Fibroblast of villous mesenchyme (primary cell): Measurements from ENCODE around the gene SIDT1. TPM values are rescaled to one million over a fixed set of nuclear protein-coding genes. Genes with fewer than 3 reads are reported as not detected.

Experiments used
- DNase-seq: peaks from one replicate; pipeline ENCODE4 v3.0.0-alpha.2; 2010; ENCODE audit warnings: low read depth
- H3K4me3 ChIP-seq: 2 replicates; pipeline ENCODE4 v1.5.1; 2011; ENCODE audit warnings: low read depth, mild to moderate bottlenecking, low read length
- CTCF ChIP-seq: IDR thresholded peaks from 2 replicates; pipeline ENCODE4 v1.5.1; 2012; ENCODE audit warnings: low read depth, mild to moderate bottlenecking, low read length; ENCODE audit not compliant: insufficient read depth
- total RNA-seq: library from RNA; depleted of rRNA; stranded (reverse); fragments of >200 nt; gene quantifications from 2 replicates; pipeline ENCODE4 v1.2.3, GENCODE V29; 2012

SIDT1 gene
- total RNA-seq, 1 donor, result not detected

GRCh38 chr3:113537155-113537554 lies 4.8 kb downstream of the SIDT1 start:
- H3K4me3 ChIP-seq, result no peak overlapping the region
- DNase-seq, result no peak
- TF ChIP-seq CTCF, result no peak

GRCh38 chr3:113541519-113541918 lies 9.2 kb downstream of the SIDT1 start:
- DNase-seq, result no peak
- no peak overlapping the region for H3K4me3 ChIP-seq
- TF ChIP-seq CTCF, result no peak

- TF ChIP-seq CTCF, result no peak
- DNase-seq, result no peak
- no peak overlapping the region for H3K4me3 ChIP-seq
Measured at GRCh38 chr3:113545594-113545993, 13.2 kb downstream of the SIDT1 start.

- no peak for DNase-seq
- H3K4me3 ChIP-seq, result no peak overlapping the region
Measured at GRCh38 chr3:113546414-113546893, 14.1 kb downstream of the SIDT1 start.

GRCh38 chr3:113548501-113548900 lies 16.1 kb downstream of the SIDT1 start:
- no peak for DNase-seq
- no peak for TF ChIP-seq CTCF

More at GRCh38 chr3:113546414-113546893, 14.1 kb downstream of the SIDT1 start:
- TF ChIP-seq CTCF, result no peak

GRCh38 chr3:113551820-113552219 lies 19.5 kb downstream of the SIDT1 start:
- no peak overlapping the region for H3K4me3 ChIP-seq
- no peak for TF ChIP-seq CTCF
- DNase-seq, result no peak

More at GRCh38 chr3:113548501-113548900, 16.1 kb downstream of the SIDT1 start:
- H3K4me3 ChIP-seq, result no peak overlapping the region

GRCh38 chr3:113552851-113553250 lies 20.5 kb downstream of the SIDT1 start:
- DNase-seq, result no peak
- no peak for TF ChIP-seq CTCF

More at GRCh38 chr3:113552851-113553250, 20.5 kb downstream of the SIDT1 start:
- no peak overlapping the region for H3K4me3 ChIP-seq
